Measurements from ENCODE around the gene HECTD2.

GRCh38 chr10:91537614-91538383 lies 127.7 kb downstream of the HECTD2 start:
- no peak for TF ChIP-seq ZFP3 (CRISPR knock-in tag; IDR thresholded peaks at IDR 0.05)
- no peak for TF ChIP-seq TSHZ2 (CRISPR knock-in tag; IDR thresholded peaks at IDR 0.05)
- TF ChIP-seq PPARA (CRISPR knock-in tag; IDR thresholded peaks at IDR 0.05; ENCODE audit: borderline replicate concordance), result no peak
- TF ChIP-seq TCF4 (CRISPR knock-in tag; IDR thresholded peaks at IDR 0.05; ENCODE audit: borderline replicate concordance), result no peak
- no peak for TF ChIP-seq ESRRG (CRISPR knock-in tag; IDR thresholded peaks at IDR 0.05)
- TF ChIP-seq PATZ1 (CRISPR knock-in tag; IDR thresholded peaks at IDR 0.05; ENCODE audit: borderline replicate concordance), result no peak
- TF ChIP-seq ZNF8 (CRISPR knock-in tag; IDR thresholded peaks at IDR 0.05), result no peak
- TF ChIP-seq ZNF565 (CRISPR knock-in tag; conservative IDR thresholded peaks at IDR 0.05; ENCODE audit: low read depth), result no peak
- no peak for TF ChIP-seq RARB (CRISPR knock-in tag; IDR thresholded peaks at IDR 0.05)
- no peak for TF ChIP-seq GLIS3 (CRISPR knock-in tag; IDR thresholded peaks at IDR 0.05)
- no peak for TF ChIP-seq BACH2 (CRISPR knock-in tag; IDR thresholded peaks at IDR 0.05; ENCODE audit: borderline replicate concordance)
